Measurements from ENCODE around the gene SLC6A5. TPM values are rescaled to one million over a fixed set of nuclear protein-coding genes. Genes with fewer than 3 reads are reported as not detected.

Gene SLC6A5
- total and polyA plus RNA-seq, 9 of the 15 experiments (the other 6 are each of a cell fraction or from before 2014, with no cell fraction given): 0.08 TPM; not detected in 8

DNA sequence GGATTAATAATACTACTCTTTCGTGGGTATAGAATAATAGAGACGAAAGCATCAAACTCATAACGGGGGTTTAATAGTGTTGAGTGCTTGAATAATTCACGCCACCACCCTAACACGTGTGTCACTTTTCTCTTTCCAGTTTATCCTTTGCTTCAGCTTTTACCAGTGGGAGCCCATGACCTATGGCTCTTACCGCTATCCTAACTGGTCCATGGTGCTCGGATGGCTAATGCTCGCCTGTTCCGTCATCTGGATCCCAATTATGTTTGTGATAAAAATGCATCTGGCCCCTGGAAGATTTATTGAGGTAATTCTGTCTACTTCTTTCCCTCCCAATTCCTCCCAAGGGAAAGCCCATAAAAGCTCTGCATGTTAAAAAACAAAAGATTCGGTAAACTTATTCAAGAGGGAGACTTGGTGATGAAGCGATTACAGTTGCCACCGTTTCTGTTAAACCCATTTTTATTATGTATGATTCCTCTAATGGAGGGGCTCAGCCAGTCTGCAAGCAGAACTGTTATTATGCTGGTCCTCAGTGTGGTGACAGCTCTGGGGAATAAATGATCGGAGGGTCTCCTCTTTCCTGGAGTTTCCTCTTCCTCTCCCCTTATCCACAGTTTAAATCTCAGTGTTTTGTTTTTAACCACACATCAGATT, 52.9 kb downstream of the SLC6A5 start (continued):
- TF ChIP-seq NR2F6 (CRISPR knock-in tag; IDR thresholded peaks at IDR 0.05): no peak
- TF ChIP-seq KAT8 (IDR thresholded peaks at IDR 0.05; ENCODE audit: low read depth): no peak
- no peak for TF ChIP-seq CEBPB (tag; IDR thresholded peaks at IDR 0.05)
- TF ChIP-seq ZNF24 (IDR thresholded peaks at IDR 0.05): no peak

DNA sequence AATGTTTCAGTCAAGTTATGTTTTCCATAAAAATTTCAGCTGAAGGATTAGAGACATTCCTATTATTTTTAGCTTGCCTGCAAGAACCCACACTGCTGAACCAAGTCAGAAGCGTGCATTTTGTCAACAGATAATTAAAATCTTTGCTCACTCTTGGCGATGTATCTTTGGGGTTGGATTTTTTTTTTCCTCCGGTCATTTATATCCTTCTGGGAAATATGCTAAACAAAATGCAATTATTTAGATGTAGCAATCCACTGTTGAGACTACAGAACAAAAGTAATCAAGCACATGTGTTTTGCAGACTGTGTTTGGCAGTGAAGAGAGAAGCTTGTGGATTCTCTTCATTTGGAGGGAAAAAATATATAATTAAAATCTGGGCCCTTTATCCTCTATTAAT, 54.6 kb downstream of the SLC6A5 start:
- ATAC-seq (no peak), DNase-seq (ENCODE audit: extremely low read depth in 1 of 4, low spot score in 3 of 4) (no peak), FAIRE-seq (no peak)
- intact Hi-C loops (cut with micrococcal nuclease): no loop called here
- POLR2A ChIA-PET: no interaction called here
- H3K79me2 ChIP-seq (ENCODE audit: control insufficient read depth, insufficient read depth, low read length): no peaks in the 10 kb centered on the region
- no peaks in the 10 kb centered on the region for H3K9me1 ChIP-seq (ENCODE audit: control insufficient read depth, insufficient read depth, low read length)
- no peak overlapping the region for H2AFZ ChIP-seq (ENCODE audit: low read depth, low read length)
- peaks cover 0 to 6% of the 10 kb centered on the region in 2 experiments; a peak in 2 of 5 replicates for H3K27me3 ChIP-seq (ENCODE audit: control insufficient read depth in 2 of 2, insufficient read depth in 2 of 2, low read length in 2 of 2)
- WGBS (ENCODE audit: insufficient coverage, low coverage, missing lambda C conversion rate): 0% methylated on average over 3 of the region's 3 CpGs
- in situ Hi-C loops (cut with MboI): loop anchor here (10.0 kb wide), 1 partner anchor 861 kb away; no protein-coding TSS in a partner anchor
- H3K4me3 ChIP-seq: no peak overlapping the region
- BruUV-seq (replicated peaks): no TSS peak
- no peak overlapping the region for H3K4me2 ChIP-seq (ENCODE audit: insufficient read depth, low read length)
- H3K27ac ChIP-seq (ENCODE audit: extremely low read depth, low read depth, low read length): no peak overlapping the region
- no peaks in the 10 kb centered on the region for H3K36me3 ChIP-seq (ENCODE audit: control insufficient read depth, insufficient read depth, low read length)
- CTCF ChIA-PET (ENCODE audit: low intra/inter-chr PET ratio): no interaction called here
- H3K4me1 ChIP-seq (replicated peaks in 1 of 2; ENCODE audit: control insufficient read depth in 2 of 2, insufficient read depth in 2 of 2, low read length in 2 of 2): no peaks in the 10 kb centered on the region
- H3K9ac ChIP-seq (ENCODE audit: insufficient read depth in 1 of 2, low read depth in 2 of 2, low read length in 2 of 2): no peak overlapping the region
- H3K9me3 ChIP-seq (replicated peaks; ENCODE audit: control insufficient read depth, insufficient read depth, low read depth, low read length): no peaks in the 10 kb centered on the region; the same call in 1 of the 2 replicates
- H4K20me1 ChIP-seq (replicated peaks; ENCODE audit: control insufficient read depth, insufficient read depth, low read length): no peaks in the 10 kb centered on the region
- TF ChIP-seq ZNF354B (CRISPR knock-in tag; IDR thresholded peaks at IDR 0.05) (no peak), GTF2E2 (tag; IDR thresholded peaks at IDR 0.05) (no peak), POLR2A (conservative IDR thresholded peaks at IDR 0.05) (no peak), ZSCAN32 (CRISPR knock-in tag; IDR thresholded peaks at IDR 0.05) (no peak), PHF8 (IDR thresholded peaks at IDR 0.05; ENCODE audit: borderline replicate concordance, low read length) (no peak), NRF1 (conservative IDR thresholded peaks at IDR 0.05 in 1 of 2, IDR thresholded peaks at IDR 0.05 in 1 of 2) (no peak), FIP1L1 (IDR thresholded peaks at IDR 0.05; ENCODE audit: low read depth, low read length, poor library complexity, severe bottlenecking) (no peak)
- TF ChIP-seq, protein P1, sequence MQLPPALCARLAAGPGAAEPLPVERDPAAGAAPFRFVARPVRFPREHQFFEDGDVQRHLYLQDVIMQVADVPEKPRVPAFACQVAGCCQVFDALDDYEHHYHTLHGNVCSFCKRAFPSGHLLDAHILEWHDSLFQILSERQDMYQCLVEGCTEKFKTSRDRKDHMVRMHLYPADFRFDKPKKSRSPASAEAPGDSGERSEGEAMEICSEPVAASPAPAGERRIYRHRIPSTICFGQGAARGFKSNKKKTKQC (CRISPR knock-in tag; IDR thresholded peaks at IDR 0.05): no peak
- TF ChIP-seq, protein P2, sequence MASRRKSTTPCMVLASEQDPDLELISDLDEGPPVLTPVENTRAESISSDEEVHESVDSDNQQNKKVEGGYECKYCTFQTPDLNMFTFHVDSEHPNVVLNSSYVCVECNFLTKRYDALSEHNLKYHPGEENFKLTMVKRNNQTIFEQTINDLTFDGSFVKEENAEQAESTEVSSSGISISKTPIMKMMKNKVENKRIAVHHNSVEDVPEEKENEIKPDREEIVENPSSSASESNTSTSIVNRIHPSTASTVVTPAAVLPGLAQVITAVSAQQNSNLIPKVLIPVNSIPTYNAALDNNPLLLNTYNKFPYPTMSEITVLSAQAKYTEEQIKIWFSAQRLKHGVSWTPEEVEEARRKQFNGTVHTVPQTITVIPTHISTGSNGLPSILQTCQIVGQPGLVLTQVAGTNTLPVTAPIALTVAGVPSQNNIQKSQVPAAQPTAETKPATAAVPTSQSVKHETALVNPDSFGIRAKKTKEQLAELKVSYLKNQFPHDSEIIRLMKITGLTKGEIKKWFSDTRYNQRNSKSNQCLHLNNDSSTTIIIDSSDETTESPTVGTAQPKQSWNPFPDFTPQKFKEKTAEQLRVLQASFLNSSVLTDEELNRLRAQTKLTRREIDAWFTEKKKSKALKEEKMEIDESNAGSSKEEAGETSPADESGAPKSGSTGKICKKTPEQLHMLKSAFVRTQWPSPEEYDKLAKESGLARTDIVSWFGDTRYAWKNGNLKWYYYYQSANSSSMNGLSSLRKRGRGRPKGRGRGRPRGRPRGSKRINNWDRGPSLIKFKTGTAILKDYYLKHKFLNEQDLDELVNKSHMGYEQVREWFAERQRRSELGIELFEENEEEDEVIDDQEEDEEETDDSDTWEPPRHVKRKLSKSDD (conservative IDR thresholded peaks at IDR 0.05; ENCODE audit: low read length): no peak
- TF ChIP-seq, protein P3, sequence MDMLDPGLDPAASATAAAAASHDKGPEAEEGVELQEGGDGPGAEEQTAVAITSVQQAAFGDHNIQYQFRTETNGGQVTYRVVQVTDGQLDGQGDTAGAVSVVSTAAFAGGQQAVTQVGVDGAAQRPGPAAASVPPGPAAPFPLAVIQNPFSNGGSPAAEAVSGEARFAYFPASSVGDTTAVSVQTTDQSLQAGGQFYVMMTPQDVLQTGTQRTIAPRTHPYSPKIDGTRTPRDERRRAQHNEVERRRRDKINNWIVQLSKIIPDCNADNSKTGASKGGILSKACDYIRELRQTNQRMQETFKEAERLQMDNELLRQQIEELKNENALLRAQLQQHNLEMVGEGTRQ (CRISPR knock-in tag; IDR thresholded peaks at IDR 0.05): no peak
- TF ChIP-seq, protein P4, sequence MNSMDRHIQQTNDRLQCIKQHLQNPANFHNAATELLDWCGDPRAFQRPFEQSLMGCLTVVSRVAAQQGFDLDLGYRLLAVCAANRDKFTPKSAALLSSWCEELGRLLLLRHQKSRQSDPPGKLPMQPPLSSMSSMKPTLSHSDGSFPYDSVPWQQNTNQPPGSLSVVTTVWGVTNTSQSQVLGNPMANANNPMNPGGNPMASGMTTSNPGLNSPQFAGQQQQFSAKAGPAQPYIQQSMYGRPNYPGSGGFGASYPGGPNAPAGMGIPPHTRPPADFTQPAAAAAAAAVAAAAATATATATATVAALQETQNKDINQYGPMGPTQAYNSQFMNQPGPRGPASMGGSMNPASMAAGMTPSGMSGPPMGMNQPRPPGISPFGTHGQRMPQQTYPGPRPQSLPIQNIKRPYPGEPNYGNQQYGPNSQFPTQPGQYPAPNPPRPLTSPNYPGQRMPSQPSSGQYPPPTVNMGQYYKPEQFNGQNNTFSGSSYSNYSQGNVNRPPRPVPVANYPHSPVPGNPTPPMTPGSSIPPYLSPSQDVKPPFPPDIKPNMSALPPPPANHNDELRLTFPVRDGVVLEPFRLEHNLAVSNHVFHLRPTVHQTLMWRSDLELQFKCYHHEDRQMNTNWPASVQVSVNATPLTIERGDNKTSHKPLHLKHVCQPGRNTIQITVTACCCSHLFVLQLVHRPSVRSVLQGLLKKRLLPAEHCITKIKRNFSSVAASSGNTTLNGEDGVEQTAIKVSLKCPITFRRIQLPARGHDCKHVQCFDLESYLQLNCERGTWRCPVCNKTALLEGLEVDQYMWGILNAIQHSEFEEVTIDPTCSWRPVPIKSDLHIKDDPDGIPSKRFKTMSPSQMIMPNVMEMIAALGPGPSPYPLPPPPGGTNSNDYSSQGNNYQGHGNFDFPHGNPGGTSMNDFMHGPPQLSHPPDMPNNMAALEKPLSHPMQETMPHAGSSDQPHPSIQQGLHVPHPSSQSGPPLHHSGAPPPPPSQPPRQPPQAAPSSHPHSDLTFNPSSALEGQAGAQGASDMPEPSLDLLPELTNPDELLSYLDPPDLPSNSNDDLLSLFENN (IDR thresholded peaks at IDR 0.05; ENCODE audit: low read depth in 2 of 2, low read length in 2 of 2): no peak

All from K562 (cell line).